Measurements from ENCODE around the gene TARP.

Gene TARP

GRCh38 chr7:38211940-38212339 is 61.5 kb downstream of the TARP start:
- DNase-seq = no peak

GRCh38 chr7:38211486-38211885 is 62.0 kb downstream of the TARP start:
- DNase-seq = no peak

Data from NCI-H2029 (cell line).